Calu3 (cell line): ENCODE data around the gene CACNG4. TPM values are rescaled to one million over a fixed set of nuclear protein-coding genes. Genes with fewer than 3 reads are reported as not detected.

Source experiments
- BruUV-seq: library from RNA; stranded (reverse); fragments of 400-500 nt; replicated peaks from 2 replicates; lab custom pipeline; 2021; lab: Mats Ljungman, UMichigan
- CTCF ChIA-PET: fragments of 300-600 bp; sonication (Branson Sonifier 250); formaldehyde crosslinking; loops from one replicate; lab custom pipeline; 2022; ENCODE audit warnings: antibody characterized with exemption; lab: Charles Lee
- DNase-seq: peaks from one replicate; pipeline ENCODE4 v3.0.0; 2022
- H3K27ac Mint-ChIP-seq: one replicate; pipeline ENCODE4 v1.8.0; 2022; ENCODE audit warnings: mixed read lengths; ENCODE audit not compliant: unreplicated experiment
- H3K27me3 Mint-ChIP-seq: one replicate; pipeline ENCODE4 v1.8.0; 2022; ENCODE audit warnings: mixed read lengths; ENCODE audit not compliant: unreplicated experiment
- H3K36me3 Mint-ChIP-seq: one replicate; pipeline ENCODE4 v1.8.0; 2022; ENCODE audit warnings: mild to moderate bottlenecking, moderate library complexity, mixed read lengths; ENCODE audit not compliant: insufficient read depth, unreplicated experiment
- H3K4me1 Mint-ChIP-seq: one replicate; pipeline ENCODE4 v1.8.0; 2022; ENCODE audit warnings: mild to moderate bottlenecking, low read depth, mixed read lengths; ENCODE audit not compliant: unreplicated experiment
- H3K4me3 Mint-ChIP-seq: one replicate; pipeline ENCODE4 v1.8.0; 2022; ENCODE audit warnings: mild to moderate bottlenecking, low read depth, moderate library complexity, mixed read lengths; ENCODE audit not compliant: unreplicated experiment
- H3K9me3 Mint-ChIP-seq: one replicate; pipeline ENCODE4 v1.8.0; 2022; ENCODE audit warnings: low read depth, mixed read lengths; ENCODE audit not compliant: unreplicated experiment
- CTCF ChIP-seq: fragments of 200-600 bp; IDR thresholded peaks from one replicate; pipeline ENCODE4 v1.8.0; 2022; ENCODE audit warnings: antibody characterized with exemption; ENCODE audit not compliant: unreplicated experiment
- intact Hi-C: fragments of 100-400 bp; cut with micrococcal nuclease; formaldehyde crosslinking; loops from one replicate; pipeline ENCODE4 v1.10.0; 2022; ENCODE audit not compliant: unreplicated experiment
- total RNA-seq: library from RNA; stranded (reverse); gene quantifications from 2 replicates; pipeline ENCODE4 v1.2.3, GENCODE V29; 2022

Gene CACNG4
- total RNA-seq, 1 experiment from 2014 or later, result 3.8 TPM

- intact Hi-C loops, result no loop called here
- DNase-seq, result no peak
- peaks cover 1% of the 10 kb centered on the region for H3K36me3 Mint-ChIP-seq
- CTCF ChIA-PET, result interaction anchor here (1.1 kb wide), 1 partner anchor 25 kb away, joined by 3 read pairs; no protein-coding TSS in a partner anchor
- H3K9me3 Mint-ChIP-seq, result peaks cover 4% of the 10 kb centered on the region
- no peak overlapping the region for H3K27ac Mint-ChIP-seq
- BruUV-seq, result no TSS peak
- TF ChIP-seq CTCF, result no peak
- peaks cover 3% of the 10 kb centered on the region for H3K4me1 Mint-ChIP-seq
- H3K4me3 Mint-ChIP-seq, result no peak overlapping the region
- H3K27me3 Mint-ChIP-seq, result no peaks in the 10 kb centered on the region
Observed at GRCh38 chr17:66925811-66926500, 38.6 kb upstream of the CACNG4 start.

- TF ChIP-seq CTCF, result no peak
- peaks cover 6% of the 10 kb centered on the region for H3K4me1 Mint-ChIP-seq
- CTCF ChIA-PET, result no interaction called here
- no peak overlapping the region for H3K4me3 Mint-ChIP-seq
- intact Hi-C loops, result no loop called here
- no peak overlapping the region for H3K27ac Mint-ChIP-seq
- no TSS peak for BruUV-seq
- H3K27me3 Mint-ChIP-seq, result no peaks in the 10 kb centered on the region
- no peaks in the 10 kb centered on the region for H3K9me3 Mint-ChIP-seq
- peaks cover 4% of the 10 kb centered on the region for H3K36me3 Mint-ChIP-seq
- DNase-seq, result no peak
Observed at GRCh38 chr17:66928949-66929348, 35.6 kb upstream of the CACNG4 start.

- Mint-ChIP-seq H3K4me3 (no peak overlapping the region), H3K36me3 (peaks cover 4% of the 10 kb centered on the region), H3K27ac (no peak overlapping the region), H3K27me3 (no peaks in the 10 kb centered on the region), H3K9me3 (no peaks in the 10 kb centered on the region), H3K4me1 (peaks cover 6% of the 10 kb centered on the region)
- TF ChIP-seq CTCF, result no peak
- DNase-seq, result no peak
- no TSS peak for BruUV-seq
- intact Hi-C loops, result no loop called here
- CTCF ChIA-PET, result interaction anchor here (0.8 kb wide), 1 partner anchor 16 kb away, joined by 3 read pairs; no protein-coding TSS in a partner anchor
Observed at GRCh38 chr17:66929591-66929990, 34.9 kb upstream of the CACNG4 start.

GRCh38 chr17:66930933-66931332, 33.6 kb upstream of the CACNG4 start:
- H3K4me1 Mint-ChIP-seq, result peaks cover 6% of the 10 kb centered on the region
- H3K9me3 Mint-ChIP-seq, result no peaks in the 10 kb centered on the region
- no peak for TF ChIP-seq CTCF
- peaks cover 4% of the 10 kb centered on the region for H3K27me3 Mint-ChIP-seq
- H3K36me3 Mint-ChIP-seq, result peaks cover 4% of the 10 kb centered on the region
- no peak overlapping the region for H3K27ac Mint-ChIP-seq
- peak; percentile 45 for DNase-seq
- intact Hi-C loops, result no loop called here
- H3K4me3 Mint-ChIP-seq, result no peak overlapping the region
- CTCF ChIA-PET, result no interaction called here
- no TSS peak for BruUV-seq
